ENCODE measurements around the gene ABI1. TPM values are rescaled to one million over a fixed set of nuclear protein-coding genes. Genes with fewer than 3 reads are reported as not detected.

The ABI1 gene
- total RNA-seq, 1 experiment from 2014 or later, result 95.8 TPM

DNA sequence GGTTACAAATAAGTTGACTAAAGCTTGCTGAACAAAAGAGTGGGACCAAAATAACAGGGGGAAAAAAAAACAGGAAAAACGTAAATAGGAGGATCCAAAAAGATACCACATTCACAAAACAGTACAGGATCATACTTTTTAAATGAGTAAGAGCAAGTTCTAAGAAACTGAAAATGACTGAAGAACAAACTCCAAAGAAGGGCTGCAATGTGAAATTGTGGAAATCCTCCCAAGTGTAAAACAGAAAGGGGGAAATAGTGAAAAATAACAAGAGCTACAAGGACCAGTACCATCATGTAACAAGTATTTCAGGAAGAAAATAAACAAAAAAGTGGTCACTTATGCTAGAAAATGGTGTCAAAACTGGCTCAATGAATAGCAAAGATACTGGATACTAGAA lies 116.9 kb downstream of the ABI1 start:
- Mint-ChIP-seq H3K9me3 (ENCODE audit: unreplicated experiment) (no peaks in the 10 kb centered on the region), H3K36me3 (ENCODE audit: insufficient read depth, unreplicated experiment) (peaks cover 87% of the 10 kb centered on the region), H3K27me3 (ENCODE audit: insufficient read depth, unreplicated experiment) (no peaks in the 10 kb centered on the region), H3K27ac (ENCODE audit: unreplicated experiment) (no peak overlapping the region), H3K4me3 (ENCODE audit: unreplicated experiment) (no peak overlapping the region), H3K4me1 (ENCODE audit: low read depth, unreplicated experiment) (peaks cover 6% of the 10 kb centered on the region)
- ChIA-PET CTCF (no interaction called here), POLR2A (no interaction called here)
- no peak overlapping the region for H3K4me3 ChIP-seq (ENCODE audit: low read depth, low read length)
- peaks cover 7% of the 10 kb centered on the region for H3K4me1 ChIP-seq
- no peaks in the 10 kb centered on the region for H3K27me3 ChIP-seq (replicated peaks; ENCODE audit: control insufficient read depth, insufficient read depth, low read length)
- intact Hi-C loops (cut with micrococcal nuclease; ENCODE audit: unreplicated experiment), result no loop called here
- BruUV-seq (replicated peaks), result no TSS peak
- TF ChIP-seq, protein P1, sequence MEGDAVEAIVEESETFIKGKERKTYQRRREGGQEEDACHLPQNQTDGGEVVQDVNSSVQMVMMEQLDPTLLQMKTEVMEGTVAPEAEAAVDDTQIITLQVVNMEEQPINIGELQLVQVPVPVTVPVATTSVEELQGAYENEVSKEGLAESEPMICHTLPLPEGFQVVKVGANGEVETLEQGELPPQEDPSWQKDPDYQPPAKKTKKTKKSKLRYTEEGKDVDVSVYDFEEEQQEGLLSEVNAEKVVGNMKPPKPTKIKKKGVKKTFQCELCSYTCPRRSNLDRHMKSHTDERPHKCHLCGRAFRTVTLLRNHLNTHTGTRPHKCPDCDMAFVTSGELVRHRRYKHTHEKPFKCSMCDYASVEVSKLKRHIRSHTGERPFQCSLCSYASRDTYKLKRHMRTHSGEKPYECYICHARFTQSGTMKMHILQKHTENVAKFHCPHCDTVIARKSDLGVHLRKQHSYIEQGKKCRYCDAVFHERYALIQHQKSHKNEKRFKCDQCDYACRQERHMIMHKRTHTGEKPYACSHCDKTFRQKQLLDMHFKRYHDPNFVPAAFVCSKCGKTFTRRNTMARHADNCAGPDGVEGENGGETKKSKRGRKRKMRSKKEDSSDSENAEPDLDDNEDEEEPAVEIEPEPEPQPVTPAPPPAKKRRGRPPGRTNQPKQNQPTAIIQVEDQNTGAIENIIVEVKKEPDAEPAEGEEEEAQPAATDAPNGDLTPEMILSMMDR (IDR thresholded peaks at IDR 0.05; ENCODE audit: insufficient read depth in 1 of 2, low read depth in 1 of 2, low read length in 1 of 2, severe bottlenecking in 1 of 2, unreplicated experiment in 1 of 2), result no peak
- H3K36me3 ChIP-seq (ENCODE audit: control insufficient read depth, insufficient read depth, low read length), result peaks cover 2% of the 10 kb centered on the region; the same call in 1 of the 2 replicates
- no peak for DNase-seq
- H3K9me3 ChIP-seq, result no peaks in the 10 kb centered on the region

DNA sequence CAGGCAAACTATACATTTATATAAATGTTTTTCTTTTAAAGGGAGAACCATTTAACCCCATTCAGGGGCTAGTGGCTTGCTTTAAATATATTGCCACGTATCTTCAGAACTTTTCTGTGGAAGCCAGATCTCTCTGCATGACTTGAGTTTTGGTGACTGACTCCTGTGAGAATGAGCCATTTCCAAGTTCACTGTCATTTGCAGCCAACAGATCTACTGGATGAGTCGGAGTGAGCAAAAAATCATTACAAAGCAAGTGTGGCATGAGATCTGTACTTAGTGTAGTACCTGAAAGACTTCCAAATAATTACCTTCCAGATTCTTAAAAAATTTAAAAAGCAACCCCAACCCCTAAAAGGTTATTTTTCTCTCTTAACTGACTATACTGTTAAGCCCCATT lies 117.7 kb downstream of the ABI1 start:
- Mint-ChIP-seq H3K36me3 (ENCODE audit: insufficient read depth, unreplicated experiment) (peaks cover 95% of the 10 kb centered on the region), H3K27ac (ENCODE audit: unreplicated experiment) (no peak overlapping the region), H3K4me3 (ENCODE audit: unreplicated experiment) (no peak overlapping the region), H3K9me3 (ENCODE audit: unreplicated experiment) (no peaks in the 10 kb centered on the region), H3K4me1 (ENCODE audit: low read depth, unreplicated experiment) (peaks cover 12% of the 10 kb centered on the region), H3K27me3 (ENCODE audit: insufficient read depth, unreplicated experiment) (no peaks in the 10 kb centered on the region)
- POLR2A ChIA-PET, result no interaction called here
- CTCF ChIA-PET, result no interaction called here
- BruUV-seq (replicated peaks), result no TSS peak
- Histone ChIP-seq H3K27me3 (replicated peaks; ENCODE audit: control insufficient read depth, insufficient read depth, low read length) (no peaks in the 10 kb centered on the region), H3K9me3 (no peaks in the 10 kb centered on the region), H3K4me3 (ENCODE audit: low read depth, low read length) (no peak overlapping the region), H3K36me3 (ENCODE audit: control insufficient read depth, insufficient read depth, low read length) (peaks cover 2% of the 10 kb centered on the region; the same call in 1 of the 2 replicates), H3K4me1 (peaks cover 14% of the 10 kb centered on the region)
- no peak for DNase-seq
- intact Hi-C loops (cut with micrococcal nuclease; ENCODE audit: unreplicated experiment), result no loop called here
- TF ChIP-seq, protein P1 (IDR thresholded peaks at IDR 0.05; ENCODE audit: insufficient read depth in 1 of 2, low read depth in 1 of 2, low read length in 1 of 2, severe bottlenecking in 1 of 2, unreplicated experiment in 1 of 2), result no peak

DNA sequence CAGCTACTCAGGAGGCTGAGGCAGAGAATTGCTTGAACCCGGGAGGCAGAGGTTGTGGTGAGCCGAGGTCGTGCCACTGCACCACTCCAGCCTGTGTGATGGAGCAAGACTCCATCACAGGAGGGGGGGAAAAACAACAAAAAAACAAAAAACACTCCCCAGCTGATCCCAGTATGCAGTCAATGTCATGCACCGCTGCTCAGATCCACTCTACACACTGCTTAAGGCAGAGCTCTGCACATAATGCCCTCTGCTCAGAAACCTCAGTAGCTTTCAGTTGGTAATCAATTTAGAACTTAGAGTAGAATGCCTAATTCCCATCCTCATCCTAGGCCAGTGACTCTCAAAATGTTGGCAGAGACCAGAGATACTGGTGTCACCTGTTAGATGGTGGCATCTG lies 119.4 kb downstream of the ABI1 start:
- H3K27me3 ChIP-seq (replicated peaks; ENCODE audit: control insufficient read depth, insufficient read depth, low read length), result no peaks in the 10 kb centered on the region
- no peaks in the 10 kb centered on the region for H3K9me3 Mint-ChIP-seq (ENCODE audit: unreplicated experiment)
- POLR2A ChIA-PET, result no interaction called here
- H3K36me3 ChIP-seq (ENCODE audit: control insufficient read depth, insufficient read depth, low read length), result peaks cover 5% of the 10 kb centered on the region
- no peaks in the 10 kb centered on the region for H3K27me3 Mint-ChIP-seq (ENCODE audit: insufficient read depth, unreplicated experiment)
- TF ChIP-seq, protein P1 (IDR thresholded peaks at IDR 0.05; ENCODE audit: insufficient read depth in 1 of 2, low read depth in 1 of 2, low read length in 1 of 2, severe bottlenecking in 1 of 2, unreplicated experiment in 1 of 2), result no peak
- DNase-seq, result no peak
- peaks cover 31% of the 10 kb centered on the region for H3K4me1 ChIP-seq
- no peak overlapping the region for H3K4me3 ChIP-seq (ENCODE audit: low read depth, low read length)
- intact Hi-C loops (cut with micrococcal nuclease; ENCODE audit: unreplicated experiment), result no loop called here
- H3K27ac Mint-ChIP-seq (ENCODE audit: unreplicated experiment), result no peak overlapping the region
- no peaks in the 10 kb centered on the region for H3K9me3 ChIP-seq
- no peak overlapping the region for H3K4me3 Mint-ChIP-seq (ENCODE audit: unreplicated experiment)
- CTCF ChIA-PET, result no interaction called here
- no TSS peak for BruUV-seq (replicated peaks)
- peaks cover 12% of the 10 kb centered on the region for H3K4me1 Mint-ChIP-seq (ENCODE audit: low read depth, unreplicated experiment)
- peaks cover 100% of the 10 kb centered on the region for H3K36me3 Mint-ChIP-seq (ENCODE audit: insufficient read depth, unreplicated experiment)

All from Caco-2 (cell line).